ENCODE measurements around the gene RFX2.
"Not testable (repeated sequence)": the region's sequence is repeated elsewhere in the genome, so short reads cannot be mapped to it uniquely, and the experiment has no call there.

Gene RFX2

GRCh38 chr19:6073858-6074708 lies 36.2 kb downstream of the RFX2 start:
- Histone ChIP-seq H4K91ac (ENCODE audit: low read depth, low read length, poor library complexity) (no peak overlapping the region), H2AK5ac (ENCODE audit: low read depth, low read length) (no peak overlapping the region), H3K9me3 (replicated peaks in 1 of 2; ENCODE audit: control insufficient read depth in 2 of 2, insufficient read depth in 1 of 2, low read depth in 1 of 2, low read length in 2 of 2) (peaks cover 0 to 15% of the 10 kb centered on the region in 2 donors), H2BK15ac (ENCODE audit: low read length) (peak overlapping the region; percentile 61), H2BK120ac (ENCODE audit: low read depth, low read length) (no peak overlapping the region), H3K4me1 (ENCODE audit: control insufficient read depth in 2 of 2, insufficient read depth in 1 of 2, low read depth in 1 of 2, low read length in 2 of 2) (peaks cover 0 to 2% of the 10 kb centered on the region in 2 donors), H3K4me2 (ENCODE audit: insufficient read depth, low read length, poor library complexity, severe bottlenecking) (no peak overlapping the region), H3K9ac (ENCODE audit: low read depth, low read length, poor library complexity) (peak overlapping the region; percentile 7), H3K36me3 (replicated peaks in 1 of 2; ENCODE audit: control insufficient read depth in 2 of 2, insufficient read depth in 2 of 2, low read length in 2 of 2) (no peaks in the 10 kb centered on the region), H3K23ac (ENCODE audit: low read depth, low read length, poor library complexity) (no peak overlapping the region), H2BK5ac (ENCODE audit: low read length) (no peak overlapping the region), H4K8ac (ENCODE audit: low read depth, low read length) (no peak overlapping the region), H3K14ac (ENCODE audit: low read length) (no peak overlapping the region), H2BK12ac (ENCODE audit: low read length) (peak overlapping the region; percentile 10), H2AFZ (ENCODE audit: low read length) (no peak overlapping the region), H3K4ac (ENCODE audit: low read length) (no peak overlapping the region), H3K18ac (ENCODE audit: low read length) (peak overlapping the region; percentile 50), H3K27me3 (ENCODE audit: control insufficient read depth in 3 of 3, insufficient read depth in 3 of 3, low read depth in 1 of 3, low read length in 3 of 3) (no peaks in the 10 kb centered on the region), H3K27ac (replicated peaks; ENCODE audit: low read length) (no peak overlapping the region), H3K79me1 (ENCODE audit: low read depth, low read length) (no peaks in the 10 kb centered on the region), H3K4me3 (ENCODE audit: low read length in 2 of 2) (no peak overlapping the region)
- no peak for DNase-seq (ENCODE audit: low spot score)
- no CpG with 5 or more reads among the region's 17 CpGs for WGBS, 2 donors (ENCODE audit: extremely low coverage in 2 of 2, insufficient read length in 2 of 2, insufficient replicate concordance in 1 of 2)

GRCh38 chr19:6073233-6073632 lies 37.1 kb downstream of the RFX2 start:
- H3K23ac ChIP-seq (ENCODE audit: low read depth, low read length, poor library complexity); H4K8ac ChIP-seq (ENCODE audit: low read depth, low read length); H3K4me2 ChIP-seq (ENCODE audit: insufficient read depth, low read length, poor library complexity, severe bottlenecking); H4K91ac ChIP-seq (ENCODE audit: low read depth, low read length, poor library complexity); H2AFZ ChIP-seq (ENCODE audit: low read length); H3K18ac ChIP-seq (ENCODE audit: low read length); H2BK5ac ChIP-seq (ENCODE audit: low read length); DNase-seq (ENCODE audit: low spot score); H3K27ac ChIP-seq (replicated peaks; ENCODE audit: low read length); H2AK5ac ChIP-seq (ENCODE audit: low read depth, low read length); H2BK15ac ChIP-seq (ENCODE audit: low read length); H3K4me3 ChIP-seq (ENCODE audit: low read length in 2 of 2); H3K14ac ChIP-seq (ENCODE audit: low read length); H3K4me1 ChIP-seq (ENCODE audit: control insufficient read depth in 2 of 2, insufficient read depth in 1 of 2, low read depth in 1 of 2, low read length in 2 of 2); H3K4ac ChIP-seq (ENCODE audit: low read length); H3K79me1 ChIP-seq (ENCODE audit: low read depth, low read length); H2BK120ac ChIP-seq (ENCODE audit: low read depth, low read length); H3K36me3 ChIP-seq (replicated peaks in 1 of 2; ENCODE audit: control insufficient read depth in 2 of 2, insufficient read depth in 2 of 2, low read length in 2 of 2); H3K27me3 ChIP-seq (ENCODE audit: control insufficient read depth in 3 of 3, insufficient read depth in 3 of 3, low read depth in 1 of 3, low read length in 3 of 3); H3K9ac ChIP-seq (ENCODE audit: low read depth, low read length, poor library complexity); H2BK12ac ChIP-seq (ENCODE audit: low read length): not testable (repeated sequence)
- no CpG with 5 or more reads among the region's 10 CpGs for WGBS, 2 donors (ENCODE audit: extremely low coverage in 2 of 2, insufficient read length in 2 of 2, insufficient replicate concordance in 1 of 2)
- peaks cover 0 to 18% of the 10 kb centered on the region in 2 donors for H3K9me3 ChIP-seq (replicated peaks in 1 of 2; ENCODE audit: control insufficient read depth in 2 of 2, insufficient read depth in 1 of 2, low read depth in 1 of 2, low read length in 2 of 2)

- Histone ChIP-seq H3K23ac (ENCODE audit: low read depth, low read length, poor library complexity) (no peak overlapping the region), H2BK120ac (ENCODE audit: low read depth, low read length) (no peak overlapping the region), H3K4me1 (ENCODE audit: control insufficient read depth in 2 of 2, insufficient read depth in 1 of 2, low read depth in 1 of 2, low read length in 2 of 2) (peaks cover 7 to 16% of the 10 kb centered on the region in 2 donors), H4K91ac (ENCODE audit: low read depth, low read length, poor library complexity) (no peak overlapping the region), H3K18ac (ENCODE audit: low read length) (no peak overlapping the region), H3K36me3 (replicated peaks in 1 of 2; ENCODE audit: control insufficient read depth in 2 of 2, insufficient read depth in 2 of 2, low read length in 2 of 2) (no peaks in the 10 kb centered on the region), H3K4me2 (ENCODE audit: insufficient read depth, low read length, poor library complexity, severe bottlenecking) (no peak overlapping the region), H2BK5ac (ENCODE audit: low read length) (no peak overlapping the region), H3K14ac (ENCODE audit: low read length) (no peak overlapping the region), H2AK5ac (ENCODE audit: low read depth, low read length) (no peak overlapping the region), H3K4me3 (ENCODE audit: low read length in 2 of 2) (no peak overlapping the region), H2BK12ac (ENCODE audit: low read length) (no peak overlapping the region), H2AFZ (ENCODE audit: low read length) (no peak overlapping the region), H3K9me3 (replicated peaks in 1 of 2; ENCODE audit: control insufficient read depth in 2 of 2, insufficient read depth in 1 of 2, low read depth in 1 of 2, low read length in 2 of 2) (peaks cover 0 to 18% of the 10 kb centered on the region in 2 donors), H3K27me3 (ENCODE audit: control insufficient read depth in 3 of 3, insufficient read depth in 3 of 3, low read depth in 1 of 3, low read length in 3 of 3) (no peaks in the 10 kb centered on the region), H4K8ac (ENCODE audit: low read depth, low read length) (no peak overlapping the region), H2BK15ac (ENCODE audit: low read length) (no peak overlapping the region), H3K9ac (ENCODE audit: low read depth, low read length, poor library complexity) (no peak overlapping the region), H3K79me1 (ENCODE audit: low read depth, low read length) (no peaks in the 10 kb centered on the region), H3K27ac (replicated peaks; ENCODE audit: low read length) (no peak overlapping the region), H3K4ac (ENCODE audit: low read length) (no peak overlapping the region)
- no peak for DNase-seq (ENCODE audit: low spot score)
- no CpG with 5 or more reads among the region's 8 CpGs for WGBS, 2 donors (ENCODE audit: extremely low coverage in 2 of 2, insufficient read length in 2 of 2, insufficient replicate concordance in 1 of 2)
These were observed 38.4 kb downstream of the RFX2 start for GRCh38 chr19:6071875-6072274.

GRCh38 chr19:6070720-6071485 lies 39.4 kb downstream of the RFX2 start:
- H2BK12ac ChIP-seq (ENCODE audit: low read length) = no peak overlapping the region
- H2BK5ac ChIP-seq (ENCODE audit: low read length) = no peak overlapping the region
- no peak overlapping the region for H3K9ac ChIP-seq (ENCODE audit: low read depth, low read length, poor library complexity)
- no peak overlapping the region for H2BK15ac ChIP-seq (ENCODE audit: low read length)
- no peak overlapping the region for H3K4ac ChIP-seq (ENCODE audit: low read length)
- no CpG with 5 or more reads among the region's 11 CpGs for WGBS, 2 donors (ENCODE audit: extremely low coverage in 2 of 2, insufficient read length in 2 of 2, insufficient replicate concordance in 1 of 2)
- H3K27me3 ChIP-seq (ENCODE audit: control insufficient read depth in 3 of 3, insufficient read depth in 3 of 3, low read depth in 1 of 3, low read length in 3 of 3) = no peaks in the 10 kb centered on the region
- no peak overlapping the region for H4K8ac ChIP-seq (ENCODE audit: low read depth, low read length)
- H2AFZ ChIP-seq (ENCODE audit: low read length) = no peak overlapping the region
- no peaks in the 10 kb centered on the region for H3K36me3 ChIP-seq (replicated peaks in 1 of 2; ENCODE audit: control insufficient read depth in 2 of 2, insufficient read depth in 2 of 2, low read length in 2 of 2)
- no peak overlapping the region for H2AK5ac ChIP-seq (ENCODE audit: low read depth, low read length)
- H4K91ac ChIP-seq (ENCODE audit: low read depth, low read length, poor library complexity) = no peak overlapping the region
- no peak overlapping the region for H3K18ac ChIP-seq (ENCODE audit: low read length)
- no peak overlapping the region for H3K4me2 ChIP-seq (ENCODE audit: insufficient read depth, low read length, poor library complexity, severe bottlenecking)
- no peak overlapping the region for H3K23ac ChIP-seq (ENCODE audit: low read depth, low read length, poor library complexity)
- no peak overlapping the region for H3K27ac ChIP-seq (replicated peaks; ENCODE audit: low read length)
- DNase-seq (ENCODE audit: low spot score) = no peak
- no peak overlapping the region for H3K14ac ChIP-seq (ENCODE audit: low read length)
- no peak overlapping the region for H2BK120ac ChIP-seq (ENCODE audit: low read depth, low read length)
- no peaks in the 10 kb centered on the region for H3K79me1 ChIP-seq (ENCODE audit: low read depth, low read length)
- peaks cover 13 to 22% of the 10 kb centered on the region in 2 donors for H3K4me1 ChIP-seq (ENCODE audit: control insufficient read depth in 2 of 2, insufficient read depth in 1 of 2, low read depth in 1 of 2, low read length in 2 of 2)
- H3K4me3 ChIP-seq (ENCODE audit: low read length in 2 of 2) = no peak overlapping the region
- H3K9me3 ChIP-seq (replicated peaks in 1 of 2; ENCODE audit: control insufficient read depth in 2 of 2, insufficient read depth in 1 of 2, low read depth in 1 of 2, low read length in 2 of 2) = peaks cover 0 to 18% of the 10 kb centered on the region in 2 donors
